Mucosa of rectum (tissue), 2 donors: ENCODE data around the gene ABAT.
A peak's percentile ranks its signal among the peaks of the same experiment; 100 is the strongest.

Experiments
- H3K27ac ChIP-seq, 2 donors: one replicate each; pipeline ENCODE4 v1.7.0; 2013; ENCODE audit warnings: inconsistent platforms in 2 of 2, low read depth in 2 of 2, low read length in 2 of 2
- H3K27me3 ChIP-seq, 2 donors: one replicate each; pipeline ENCODE4 v1.7.0; 2013; ENCODE audit warnings: low read length in 2 of 2; ENCODE audit not compliant: control insufficient read depth in 2 of 2, insufficient read depth in 2 of 2
- H3K36me3 ChIP-seq, 2 donors: one replicate each; pipeline ENCODE4 v1.7.0; 2013; ENCODE audit warnings: low read length in 2 of 2; ENCODE audit not compliant: control insufficient read depth in 2 of 2, insufficient read depth in 2 of 2
- H3K4me1 ChIP-seq, 2 donors: one replicate each; pipeline ENCODE4 v1.7.0; 2013; ENCODE audit warnings: low read length in 2 of 2, mild to moderate bottlenecking in 1 of 2; ENCODE audit not compliant: control insufficient read depth in 2 of 2, insufficient read depth in 2 of 2
- H3K4me3 ChIP-seq, 2 donors: one replicate each; pipeline ENCODE4 v1.7.0; 2013; ENCODE audit warnings: low read length in 2 of 2
- H3K9ac ChIP-seq, 2 donors: one replicate each; pipeline ENCODE4 v1.7.0; 2013; ENCODE audit warnings: low read length in 2 of 2, low read depth in 1 of 2, mild to moderate bottlenecking in 1 of 2
- H3K9me3 ChIP-seq, 2 donors: one replicate each; pipeline ENCODE4 v1.7.0; 2013; ENCODE audit warnings: low read length in 2 of 2; ENCODE audit not compliant: control insufficient read depth in 2 of 2
- donor health status: healthy.
- donor health status: Normal muscosa, but diverticular disease.

The ABAT gene

GRCh38 chr16:8674413-8675022, at the start of gene ABAT:
TSS of gene ABAT (plus strand) at chr16:8674617. CDS start at chr16:8735740, 61,123 bp downstream.
- H3K4me1 ChIP-seq = peaks cover 6 to 9% of the 10 kb centered on the region in 2 donors
- no peaks in the 10 kb centered on the region for H3K27me3 ChIP-seq
- no peak within 1 kb of the TSS for H3K27ac ChIP-seq
- H3K4me3 ChIP-seq = peak within 1 kb of the TSS; percentile 80 to 81
- H3K36me3 ChIP-seq = peaks cover 0 to 3% of the 10 kb centered on the region in 2 donors
- no peaks in the 10 kb centered on the region for H3K9me3 ChIP-seq
- peak within 1 kb of the TSS; percentile 70 to 71 for H3K9ac ChIP-seq

GRCh38 chr16:8625491-8626087, 48.8 kb upstream of the ABAT start:
- Histone ChIP-seq H3K27me3 (no peaks in the 10 kb centered on the region), H3K4me3 (no peak overlapping the region), H3K36me3 (peaks cover 41 to 48% of the 10 kb centered on the region in 2 donors), H3K4me1 (peaks cover 6 to 11% of the 10 kb centered on the region in 2 donors), H3K27ac (no peak overlapping the region), H3K9me3 (no peaks in the 10 kb centered on the region), H3K9ac (no peak overlapping the region)

- Histone ChIP-seq H3K4me1 (peaks cover 6 to 9% of the 10 kb centered on the region in 2 donors), H3K36me3 (peaks cover 47 to 57% of the 10 kb centered on the region in 2 donors), H3K27me3 (no peaks in the 10 kb centered on the region), H3K4me3 (no peak overlapping the region), H3K9me3 (no peaks in the 10 kb centered on the region), H3K9ac (no peak overlapping the region), H3K27ac (no peak overlapping the region)
These were observed 47.5 kb upstream of the ABAT start for GRCh38 chr16:8626946-8627345.

- H3K4me3 ChIP-seq = no peak overlapping the region
- no peak overlapping the region for H3K27ac ChIP-seq
- H3K36me3 ChIP-seq = peaks cover 52 to 60% of the 10 kb centered on the region in 2 donors
- H3K27me3 ChIP-seq = no peaks in the 10 kb centered on the region
- H3K4me1 ChIP-seq = peaks cover 3 to 4% of the 10 kb centered on the region in 2 donors
- H3K9ac ChIP-seq = no peak overlapping the region
- H3K9me3 ChIP-seq = no peaks in the 10 kb centered on the region
These were observed 47.0 kb upstream of the ABAT start for GRCh38 chr16:8627456-8627855.

GRCh38 chr16:8628981-8629725, 45.3 kb upstream of the ABAT start:
- Histone ChIP-seq H3K4me3 (no peak overlapping the region), H3K36me3 (peaks cover 59 to 68% of the 10 kb centered on the region in 2 donors), H3K9ac (no peak overlapping the region), H3K4me1 (no peaks in the 10 kb centered on the region), H3K9me3 (no peaks in the 10 kb centered on the region), H3K27ac (no peak overlapping the region), H3K27me3 (no peaks in the 10 kb centered on the region)

GRCh38 chr16:8630255-8630953, 44.0 kb upstream of the ABAT start:
- no peaks in the 10 kb centered on the region for H3K27me3 ChIP-seq
- no peaks in the 10 kb centered on the region for H3K9me3 ChIP-seq
- H3K4me1 ChIP-seq = no peaks in the 10 kb centered on the region
- H3K4me3 ChIP-seq = no peak overlapping the region
- H3K9ac ChIP-seq = no peak overlapping the region
- no peak overlapping the region for H3K27ac ChIP-seq
- H3K36me3 ChIP-seq = peaks cover 66 to 74% of the 10 kb centered on the region in 2 donors

GRCh38 chr16:8631373-8631772, 43.0 kb upstream of the ABAT start:
- H3K4me3 ChIP-seq = no peak overlapping the region
- H3K9ac ChIP-seq = no peak overlapping the region
- no peaks in the 10 kb centered on the region for H3K27me3 ChIP-seq
- H3K9me3 ChIP-seq = no peaks in the 10 kb centered on the region
- H3K4me1 ChIP-seq = no peaks in the 10 kb centered on the region
- H3K36me3 ChIP-seq = peaks cover 68 to 72% of the 10 kb centered on the region in 2 donors
- H3K27ac ChIP-seq = no peak overlapping the region

GRCh38 chr16:8631818-8632465, 42.5 kb upstream of the ABAT start:
- H3K27ac ChIP-seq = peak overlapping the region in 1 of 2 donors; percentile 58
- H3K9ac ChIP-seq = no peak overlapping the region
- H3K4me1 ChIP-seq = no peaks in the 10 kb centered on the region
- H3K27me3 ChIP-seq = no peaks in the 10 kb centered on the region
- peaks cover 71 to 75% of the 10 kb centered on the region in 2 donors for H3K36me3 ChIP-seq
- no peak overlapping the region for H3K4me3 ChIP-seq
- no peaks in the 10 kb centered on the region for H3K9me3 ChIP-seq

- Histone ChIP-seq H3K4me3 (no peak overlapping the region), H3K27ac (peak overlapping the region; percentile 28 to 58), H3K36me3 (peaks cover 69 to 77% of the 10 kb centered on the region in 2 donors), H3K27me3 (no peaks in the 10 kb centered on the region), H3K9ac (no peak overlapping the region), H3K4me1 (no peaks in the 10 kb centered on the region), H3K9me3 (no peaks in the 10 kb centered on the region)
These were observed 41.7 kb upstream of the ABAT start for GRCh38 chr16:8632675-8633182.
